B cell (primary cell): ENCODE results near the gene CTNS.

Experiments
- CTCF ChIP-seq: fragments of 200-600 bp; IDR thresholded peaks from one replicate; pipeline ENCODE4 v1.8.0; 2022; ENCODE audit warnings: antibody characterized with exemption, mild to moderate bottlenecking
- EZH2 ChIP-seq: IDR thresholded peaks from 2 replicates; pipeline ENCODE4 v1.6.1; 2012; ENCODE audit warnings: borderline replicate concordance, low read depth, mild to moderate bottlenecking, moderate library complexity, low read length; ENCODE audit not compliant: insufficient read depth, poor library complexity, severe bottlenecking

- TF ChIP-seq EZH2 (no peak), CTCF (no peak)
Observed at GRCh38 chr17:3691617-3692067, 55.1 kb downstream of the CTNS start.
